KMS-11 (cell line): ENCODE results near the gene IDI2.

Experiments used
- H2AFZ ChIP-seq: fragments of 200-600 bp; sonication (generic); 2 replicates; pipeline ENCODE4 v1.6.1; 2016; ENCODE audit warnings: antibody characterized with exemption, mixed run types, low read depth
- H3K27ac ChIP-seq: fragments of 200-600 bp; sonication (generic); 2 replicates; pipeline ENCODE4 v1.6.1; 2016; ENCODE audit warnings: mild to moderate bottlenecking, mixed run types
- H3K27me3 ChIP-seq: fragments of 200-600 bp; sonication (generic); 2 replicates; pipeline ENCODE4 v1.6.1; 2017; ENCODE audit warnings: mild to moderate bottlenecking, low read depth, mixed run types, moderate library complexity; ENCODE audit not compliant: insufficient read depth
- H3K36me3 ChIP-seq: fragments of 200-600 bp; sonication (generic); 2 replicates; pipeline ENCODE4 v1.6.1; 2017; ENCODE audit warnings: mild to moderate bottlenecking, mixed run types; ENCODE audit not compliant: insufficient read depth
- H3K4me1 ChIP-seq: fragments of 200-600 bp; sonication (generic); 2 replicates; pipeline ENCODE4 v1.6.1; 2016; ENCODE audit warnings: mild to moderate bottlenecking, low read depth, mixed run types; ENCODE audit not compliant: poor library complexity, severe bottlenecking
- H3K4me2 ChIP-seq: fragments of 200-600 bp; sonication (generic); 2 replicates; pipeline ENCODE4 v1.7.0; 2016; ENCODE audit warnings: mild to moderate bottlenecking, mixed run types
- H3K4me3 ChIP-seq: fragments of 200-600 bp; sonication (generic); IDR thresholded peaks from 2 replicates; pipeline ENCODE4 v1.6.1; 2017; ENCODE audit warnings: low read depth, low read length, mixed read lengths; ENCODE audit not compliant: insufficient read depth
- H3K79me2 ChIP-seq: fragments of 200-600 bp; sonication (generic); 2 replicates; pipeline ENCODE4 v1.6.1; 2016; ENCODE audit warnings: low read depth, mixed run types; ENCODE audit not compliant: insufficient read depth
- H3K9ac ChIP-seq: fragments of 200-600 bp; sonication (generic); 2 replicates; pipeline ENCODE4 v1.6.1; 2016; ENCODE audit warnings: mild to moderate bottlenecking, mixed run types
- H4K20me1 ChIP-seq: fragments of 200-600 bp; sonication (generic); 2 replicates; pipeline ENCODE4 v1.6.1; 2016; ENCODE audit warnings: mild to moderate bottlenecking, mixed run types; ENCODE audit not compliant: insufficient read depth
- CTCF ChIP-seq: fragments of 200-600 bp; sonication (generic); conservative IDR thresholded peaks from 2 replicates; pipeline ENCODE4 v1.6.1; 2017; ENCODE audit warnings: low read depth, mild to moderate bottlenecking, antibody characterized with exemption, low read length, moderate library complexity, mixed read lengths

IDI2 gene

DNA sequence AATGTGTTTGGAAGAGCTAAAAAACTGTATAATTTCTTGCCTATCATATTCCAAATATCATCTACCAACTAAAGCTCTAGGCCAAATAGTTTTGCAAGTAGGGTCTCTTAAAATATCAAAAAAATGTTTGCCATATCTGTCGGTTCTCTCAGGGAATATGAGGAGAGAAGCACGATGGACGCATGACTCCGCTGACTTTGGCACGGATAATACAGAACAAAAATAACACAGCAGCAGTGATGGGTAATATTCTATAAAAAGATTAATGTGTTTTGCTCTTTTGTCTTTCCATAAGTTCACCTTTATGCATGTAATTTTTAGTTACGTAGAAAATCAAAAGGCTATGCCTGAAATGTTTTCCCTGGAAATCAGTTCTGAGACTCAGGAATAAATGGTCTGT lies 919 bp upstream of the IDI2 start:
- Histone ChIP-seq H3K36me3 (no peaks in the 10 kb centered on the region), H2AFZ (no peak overlapping the region), H3K9ac (no peak overlapping the region), H3K4me1 (no peaks in the 10 kb centered on the region), H3K27ac (no peak overlapping the region), H3K4me2 (no peak overlapping the region), H4K20me1 (no peaks in the 10 kb centered on the region), H3K79me2 (no peaks in the 10 kb centered on the region), H3K27me3 (no peaks in the 10 kb centered on the region), H3K4me3 (no peak overlapping the region)
- no peak for TF ChIP-seq CTCF

DNA sequence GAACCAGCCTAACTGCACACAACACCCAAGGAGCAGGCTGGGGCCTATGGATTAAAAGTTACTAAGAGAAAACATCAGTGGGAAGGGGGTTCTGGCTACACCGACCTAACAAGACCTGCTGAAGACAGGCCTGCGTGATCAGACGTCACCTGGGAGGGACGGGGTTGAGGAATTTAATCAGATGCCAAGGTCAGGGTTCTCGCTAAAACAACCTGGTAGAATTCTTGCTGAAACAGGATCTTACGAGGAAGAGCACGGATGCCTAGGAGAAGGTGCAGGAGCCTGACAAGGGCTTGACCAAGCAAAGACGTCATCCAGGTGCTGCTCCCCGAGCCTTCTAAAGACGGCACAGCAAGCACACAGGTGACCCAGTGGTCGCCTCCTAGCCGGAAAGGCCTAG lies 1.6 kb downstream of the IDI2 start:
- Histone ChIP-seq H4K20me1 (no peaks in the 10 kb centered on the region), H3K4me2 (no peak overlapping the region), H3K27me3 (no peaks in the 10 kb centered on the region), H2AFZ (no peak overlapping the region), H3K79me2 (no peaks in the 10 kb centered on the region), H3K4me3 (no peak overlapping the region), H3K27ac (no peak overlapping the region), H3K36me3 (no peaks in the 10 kb centered on the region; the same call in 1 of the 2 replicates), H3K9ac (no peak overlapping the region), H3K4me1 (no peaks in the 10 kb centered on the region)
- no peak for TF ChIP-seq CTCF

DNA sequence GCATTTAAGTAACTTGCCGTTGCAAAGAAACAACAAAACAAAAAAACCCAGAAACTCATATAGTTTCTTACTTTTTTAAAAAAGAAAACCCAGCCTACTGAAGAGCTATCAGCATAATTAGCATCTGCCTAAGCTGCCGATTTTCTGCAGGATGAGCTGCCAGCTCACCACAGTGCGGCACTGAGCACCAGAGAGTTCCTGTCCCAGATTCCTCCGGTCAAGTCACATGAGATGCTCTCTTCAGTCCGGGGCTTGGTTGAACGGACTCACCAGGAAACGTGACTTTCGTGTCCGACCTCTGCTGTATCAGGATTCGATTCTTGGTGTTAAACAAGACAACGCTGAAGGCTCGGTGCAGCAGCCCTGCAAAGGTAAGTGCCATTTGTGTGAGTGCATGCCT lies 3.2 kb downstream of the IDI2 start:
- Histone ChIP-seq H3K27ac (no peak overlapping the region), H3K79me2 (no peaks in the 10 kb centered on the region), H3K4me3 (no peak overlapping the region), H2AFZ (no peak overlapping the region), H4K20me1 (no peaks in the 10 kb centered on the region), H3K27me3 (no peaks in the 10 kb centered on the region), H3K4me2 (no peak overlapping the region), H3K9ac (no peak overlapping the region), H3K4me1 (no peaks in the 10 kb centered on the region), H3K36me3 (peaks cover 5% of the 10 kb centered on the region; the same call in 1 of the 2 replicates)
- no peak for TF ChIP-seq CTCF

- no peak overlapping the region for H3K4me2 ChIP-seq
- H3K27me3 ChIP-seq = no peaks in the 10 kb centered on the region
- no peak for TF ChIP-seq CTCF
- no peaks in the 10 kb centered on the region for H3K79me2 ChIP-seq
- H4K20me1 ChIP-seq = no peaks in the 10 kb centered on the region
- no peak overlapping the region for H3K9ac ChIP-seq
- H3K36me3 ChIP-seq = peaks cover 17% of the 10 kb centered on the region; the same call in 1 of the 2 replicates
- no peak overlapping the region for H2AFZ ChIP-seq
- H3K27ac ChIP-seq = no peak overlapping the region
- H3K4me3 ChIP-seq = no peak overlapping the region
- no peaks in the 10 kb centered on the region for H3K4me1 ChIP-seq
These were observed 4.7 kb downstream of the IDI2 start for GRCh38 chr10:1020958-1021357.
